Ectodermal cell (in vitro differentiated cells): ENCODE data around the gene NPAS2.

ENCODE experiments used
- H3K27ac ChIP-seq: 2 replicates; pipeline ENCODE4 v1.7.0; 2013; ENCODE audit warnings: mild to moderate bottlenecking, low read depth, low read length; ENCODE audit not compliant: insufficient read depth, poor library complexity, severe bottlenecking
- H3K27me3 ChIP-seq: 2 replicates; pipeline ENCODE4 v1.7.0; 2013; ENCODE audit warnings: mild to moderate bottlenecking, low read length; ENCODE audit not compliant: insufficient read depth, control insufficient read depth, poor library complexity, severe bottlenecking
- H3K36me3 ChIP-seq: one replicate; pipeline ENCODE4 v1.7.0; 2013; ENCODE audit warnings: low read length; ENCODE audit not compliant: control insufficient read depth, insufficient read depth
- H3K4me1 ChIP-seq: one replicate; pipeline ENCODE4 v1.7.0; 2013; ENCODE audit warnings: low read length; ENCODE audit not compliant: control insufficient read depth, insufficient read depth
- H3K4me3 ChIP-seq: 2 replicates; pipeline ENCODE4 v1.7.0; 2013; ENCODE audit warnings: low read depth, low read length, control low read depth; ENCODE audit not compliant: insufficient read depth
- H3K9me3 ChIP-seq: 2 replicates; pipeline ENCODE4 v1.7.0; 2013; ENCODE audit warnings: mild to moderate bottlenecking, low read length, moderate library complexity; ENCODE audit not compliant: control insufficient read depth
- WGBS, 2 experiments: methylation state at CpG; one replicate each; pipeline ENCODE4 v1.1.7; 2013; ENCODE audit warnings: missing lambda C conversion rate in 2 of 2; 5-methylcytosine and 5-hydroxymethylcytosine counted together

The NPAS2 gene

DNA sequence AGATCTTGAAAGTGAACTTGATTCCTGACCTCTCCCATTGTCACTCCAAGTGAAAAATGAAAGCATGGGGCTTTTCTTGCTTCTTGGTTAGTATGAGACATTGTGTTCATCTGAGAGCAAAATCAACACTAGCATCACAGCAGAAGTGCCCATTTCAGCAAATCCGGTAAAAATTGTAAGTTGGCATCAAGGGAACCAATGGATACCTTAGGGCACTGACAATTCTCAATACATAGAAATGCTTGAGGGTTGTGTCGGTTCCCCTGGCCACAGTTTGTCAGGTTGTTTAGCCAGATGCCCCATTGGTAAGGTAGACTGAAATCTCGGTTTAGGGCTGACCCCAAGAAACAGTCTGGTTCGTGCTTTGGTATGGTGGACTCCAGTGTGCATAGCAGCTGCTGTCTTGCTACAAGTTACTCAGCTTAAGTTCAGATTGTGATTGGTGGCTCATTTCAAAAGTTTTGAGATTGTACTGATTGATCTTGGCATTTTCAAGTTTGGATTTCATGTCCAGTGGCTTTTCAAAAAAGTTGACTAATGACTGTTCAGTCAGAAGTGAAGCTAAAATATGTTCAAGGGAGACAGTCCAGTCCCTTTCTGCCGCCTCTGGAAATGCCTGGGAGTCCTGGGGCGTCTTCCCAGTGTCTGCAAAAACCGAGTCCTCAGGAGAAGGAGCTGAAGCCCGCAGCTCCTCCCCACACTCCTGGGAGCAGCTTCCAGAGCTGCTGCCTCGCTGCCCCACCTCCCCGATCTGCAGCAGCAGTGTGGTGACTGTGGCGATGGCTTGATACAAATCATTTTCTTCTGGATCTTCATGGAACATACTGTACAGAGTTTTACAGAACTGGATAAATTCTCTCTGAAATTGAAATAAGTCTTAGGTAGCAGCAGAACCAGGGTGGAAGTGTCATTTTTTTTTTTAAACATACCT lies 187.7 kb downstream of the NPAS2 start:
- WGBS, 2 experiments = 92 to 93% methylated on average over 11 of the region's 11 CpGs
- Histone ChIP-seq H3K4me1 (peaks cover 8% of the 10 kb centered on the region), H3K27me3 (no peaks in the 10 kb centered on the region), H3K36me3 (peaks cover 53% of the 10 kb centered on the region), H3K4me3 (no peak overlapping the region), H3K27ac (no peak overlapping the region), H3K9me3 (no peaks in the 10 kb centered on the region)

DNA sequence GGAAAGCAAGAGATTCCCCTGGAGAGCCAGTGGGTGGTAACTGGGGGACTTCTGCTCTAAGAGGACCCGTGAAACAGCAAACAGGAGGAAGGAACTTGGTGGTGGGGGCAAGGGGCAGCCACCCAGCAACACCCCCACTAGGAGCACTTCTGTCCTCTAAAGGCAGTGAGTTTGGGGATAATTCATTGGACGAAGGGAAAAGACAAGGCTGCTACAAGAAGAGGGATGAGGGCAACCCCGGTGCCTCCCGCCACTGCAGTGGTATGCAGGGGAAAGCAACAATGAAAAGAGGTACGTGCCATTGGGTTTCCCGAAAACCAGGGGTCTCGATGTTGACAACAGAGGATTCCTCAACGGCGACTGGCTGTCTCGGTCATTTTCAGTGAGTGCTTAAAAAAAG lies 191.2 kb downstream of the NPAS2 start:
- no peak overlapping the region for H3K4me3 ChIP-seq
- H3K27ac ChIP-seq = no peak overlapping the region
- WGBS, 2 experiments = 77 to 85% methylated on average over 10 of the region's 10 CpGs
- peaks cover 2% of the 10 kb centered on the region for H3K9me3 ChIP-seq
- H3K4me1 ChIP-seq = no peaks in the 10 kb centered on the region
- H3K27me3 ChIP-seq = no peaks in the 10 kb centered on the region
- peaks cover 46% of the 10 kb centered on the region for H3K36me3 ChIP-seq

DNA sequence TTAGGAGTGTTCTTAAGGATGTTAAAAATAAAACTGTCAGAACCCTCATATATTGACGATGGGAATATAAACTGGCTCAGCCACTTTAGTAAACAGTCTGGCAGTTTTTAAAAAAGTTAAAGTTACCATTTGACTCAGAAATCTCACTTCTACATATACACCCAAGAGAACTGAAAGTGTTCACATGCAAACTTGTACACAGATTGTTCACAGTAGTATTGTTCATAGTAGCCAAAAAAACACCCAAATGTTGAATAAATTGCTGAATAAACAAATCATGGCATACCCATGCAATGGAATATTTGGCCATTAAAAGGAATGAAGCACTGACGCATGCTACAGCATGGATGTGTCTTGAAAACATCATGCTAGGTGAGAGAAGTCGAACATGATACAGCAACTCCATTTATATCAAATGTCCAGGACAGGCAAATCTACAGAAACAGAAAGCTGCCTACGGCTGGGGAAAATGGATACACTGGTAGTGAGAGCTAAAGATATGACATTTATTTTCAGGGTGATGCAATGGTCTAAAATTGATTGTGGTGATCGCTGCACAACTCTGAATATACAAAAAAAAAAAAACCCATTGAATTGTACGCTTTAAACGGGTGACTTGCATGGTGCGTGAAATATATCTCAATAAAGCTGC lies 192.2 kb downstream of the NPAS2 start:
- 89 to 94% methylated on average over 7 to 8 of the region's 8 CpGs for WGBS, 2 experiments
- no peaks in the 10 kb centered on the region for H3K4me1 ChIP-seq
- no peaks in the 10 kb centered on the region for H3K27me3 ChIP-seq
- peaks cover 36% of the 10 kb centered on the region for H3K36me3 ChIP-seq
- no peak overlapping the region for H3K27ac ChIP-seq
- H3K9me3 ChIP-seq = peaks cover 2% of the 10 kb centered on the region
- H3K4me3 ChIP-seq = no peak overlapping the region

DNA sequence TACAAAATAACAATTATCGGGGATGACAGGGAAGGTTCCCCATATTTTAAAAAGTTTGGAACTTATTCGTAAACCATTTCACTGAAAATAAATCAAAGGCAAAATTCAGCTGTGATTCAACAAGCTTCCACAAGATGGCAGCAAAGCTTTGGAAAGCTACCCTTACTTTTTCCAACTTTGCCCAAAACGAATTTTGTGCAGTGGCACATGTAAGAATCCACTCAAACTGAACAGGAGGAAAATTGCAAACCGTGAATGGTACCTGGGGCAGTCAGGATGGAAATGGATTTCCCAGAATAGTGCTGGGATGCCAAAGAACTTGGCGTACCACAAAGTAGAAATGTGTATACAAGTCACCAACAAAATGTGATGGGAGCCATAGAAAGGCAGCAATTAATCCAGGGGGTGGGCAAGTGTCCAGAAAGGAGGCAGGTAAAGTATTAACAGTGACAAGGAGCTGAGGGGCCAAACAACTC lies 192.8 kb downstream of the NPAS2 start:
- no peak overlapping the region for H3K27ac ChIP-seq
- no peak overlapping the region for H3K4me3 ChIP-seq
- H3K27me3 ChIP-seq = no peaks in the 10 kb centered on the region
- H3K36me3 ChIP-seq = peaks cover 35% of the 10 kb centered on the region
- no peaks in the 10 kb centered on the region for H3K4me1 ChIP-seq
- WGBS, 2 experiments = 83 to 86% methylated on average over 5 of the region's 5 CpGs
- peaks cover 2% of the 10 kb centered on the region for H3K9me3 ChIP-seq

DNA sequence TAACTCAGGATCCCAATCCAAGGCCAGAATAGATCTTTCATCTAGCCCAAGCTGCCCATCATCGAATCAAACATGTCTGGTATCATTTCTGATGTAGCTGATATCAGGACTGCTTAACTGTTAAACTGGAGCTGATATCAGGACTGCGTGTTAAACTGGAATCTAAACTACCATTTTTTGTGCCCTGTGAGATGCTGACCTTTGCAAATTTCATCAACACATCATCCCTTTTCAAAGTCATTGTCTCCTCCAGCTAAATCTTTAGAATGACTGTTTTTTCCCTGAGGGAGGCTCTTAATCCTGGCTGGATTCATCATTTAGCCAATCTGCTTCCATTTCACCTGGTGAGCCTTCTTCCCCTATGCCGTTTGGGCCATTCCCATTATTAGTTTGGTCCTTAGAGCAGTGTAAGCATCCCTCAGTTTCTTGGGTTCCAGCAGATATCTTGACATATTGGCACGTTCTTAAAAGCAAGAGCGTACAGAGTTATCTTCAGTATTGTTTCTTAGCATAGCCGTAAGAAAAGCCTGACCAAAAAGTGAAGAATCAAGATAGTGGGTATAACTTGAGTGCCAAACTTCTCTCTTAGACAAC lies 194.4 kb downstream of the NPAS2 start:
- Histone ChIP-seq H3K9me3 (peaks cover 2% of the 10 kb centered on the region), H3K36me3 (peaks cover 29% of the 10 kb centered on the region), H3K27me3 (no peaks in the 10 kb centered on the region), H3K4me1 (no peaks in the 10 kb centered on the region), H3K27ac (no peak overlapping the region), H3K4me3 (no peak overlapping the region)
- 97% methylated on average over 6 of the region's 6 CpGs for WGBS, 2 experiments

DNA sequence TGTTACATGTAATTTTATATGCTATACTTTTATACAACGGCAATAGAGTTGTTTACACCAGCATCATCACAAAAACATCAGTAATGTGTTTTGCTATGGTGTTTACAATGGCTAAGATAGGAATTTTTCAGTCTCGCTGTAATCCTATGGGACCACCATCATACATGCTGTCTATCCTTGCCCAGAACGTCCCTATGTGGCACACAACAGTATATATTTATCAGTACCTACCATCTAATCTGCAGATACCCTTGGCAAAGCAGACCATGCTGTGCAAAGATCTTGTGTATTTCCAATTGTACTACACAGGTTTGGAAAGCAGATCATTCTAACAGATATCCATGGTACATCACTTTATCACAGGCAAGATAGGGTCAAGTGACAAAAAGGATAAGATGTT lies 197.4 kb downstream of the NPAS2 start:
- H3K4me1 ChIP-seq = no peaks in the 10 kb centered on the region
- peaks cover 31% of the 10 kb centered on the region for H3K36me3 ChIP-seq
- no peak overlapping the region for H3K4me3 ChIP-seq
- peaks cover 2% of the 10 kb centered on the region for H3K9me3 ChIP-seq
- no peaks in the 10 kb centered on the region for H3K27me3 ChIP-seq
- WGBS, 2 experiments = 92 to 100% methylated on average over 2 of the region's 3 CpGs
- no peak overlapping the region for H3K27ac ChIP-seq

DNA sequence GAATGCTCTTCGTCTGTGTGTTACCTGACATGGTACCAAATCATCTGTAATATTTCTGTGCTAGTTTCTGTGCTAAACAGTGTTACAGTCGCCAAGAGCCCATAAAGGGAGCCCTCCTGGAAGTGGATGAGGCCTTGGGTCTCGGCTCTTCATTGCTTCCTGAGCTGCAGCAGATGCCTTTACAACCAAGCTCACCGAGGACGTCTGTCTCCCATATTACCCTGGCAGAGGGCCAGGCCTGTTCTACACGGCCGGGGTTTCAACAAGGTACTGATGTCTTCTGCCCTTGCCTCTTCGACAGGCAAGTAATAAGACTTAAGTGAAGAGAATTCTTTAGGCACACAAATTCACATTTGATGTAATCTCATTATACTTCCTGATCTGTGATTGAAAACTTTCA lies 199.0 kb downstream of the NPAS2 start:
- Histone ChIP-seq H3K9me3 (no peaks in the 10 kb centered on the region), H3K27me3 (no peaks in the 10 kb centered on the region), H3K4me3 (no peak overlapping the region), H3K27ac (no peak overlapping the region), H3K4me1 (no peaks in the 10 kb centered on the region), H3K36me3 (peaks cover 28% of the 10 kb centered on the region)
- WGBS, 2 experiments = 94 to 97% methylated on average over 8 of the region's 8 CpGs

DNA sequence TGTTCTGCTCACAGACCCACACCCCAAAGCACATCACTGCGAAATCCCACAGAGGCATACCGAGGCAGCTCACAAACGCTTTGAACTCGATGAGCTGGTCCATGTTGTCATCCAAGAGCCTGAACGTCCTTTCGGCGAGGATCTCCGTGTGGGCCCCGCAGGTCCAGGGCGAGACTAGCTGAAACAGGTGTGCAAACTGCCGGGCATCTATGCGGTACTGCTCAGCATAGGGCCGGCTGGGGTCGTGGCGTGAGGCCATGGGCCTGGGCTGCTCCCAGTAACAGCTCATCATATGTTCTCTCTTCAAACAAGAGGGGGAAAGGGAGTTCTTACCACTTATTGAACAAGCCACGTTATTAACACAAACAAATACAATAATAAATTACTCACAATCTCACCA lies 202.3 kb downstream of the NPAS2 start:
- H3K27me3 ChIP-seq = no peaks in the 10 kb centered on the region
- H3K27ac ChIP-seq = no peak overlapping the region
- H3K4me3 ChIP-seq = no peak overlapping the region
- WGBS, 2 experiments = 93 to 95% methylated on average over 16 of the region's 16 CpGs
- H3K36me3 ChIP-seq = peaks cover 17% of the 10 kb centered on the region
- no peaks in the 10 kb centered on the region for H3K9me3 ChIP-seq
- H3K4me1 ChIP-seq = no peaks in the 10 kb centered on the region

DNA sequence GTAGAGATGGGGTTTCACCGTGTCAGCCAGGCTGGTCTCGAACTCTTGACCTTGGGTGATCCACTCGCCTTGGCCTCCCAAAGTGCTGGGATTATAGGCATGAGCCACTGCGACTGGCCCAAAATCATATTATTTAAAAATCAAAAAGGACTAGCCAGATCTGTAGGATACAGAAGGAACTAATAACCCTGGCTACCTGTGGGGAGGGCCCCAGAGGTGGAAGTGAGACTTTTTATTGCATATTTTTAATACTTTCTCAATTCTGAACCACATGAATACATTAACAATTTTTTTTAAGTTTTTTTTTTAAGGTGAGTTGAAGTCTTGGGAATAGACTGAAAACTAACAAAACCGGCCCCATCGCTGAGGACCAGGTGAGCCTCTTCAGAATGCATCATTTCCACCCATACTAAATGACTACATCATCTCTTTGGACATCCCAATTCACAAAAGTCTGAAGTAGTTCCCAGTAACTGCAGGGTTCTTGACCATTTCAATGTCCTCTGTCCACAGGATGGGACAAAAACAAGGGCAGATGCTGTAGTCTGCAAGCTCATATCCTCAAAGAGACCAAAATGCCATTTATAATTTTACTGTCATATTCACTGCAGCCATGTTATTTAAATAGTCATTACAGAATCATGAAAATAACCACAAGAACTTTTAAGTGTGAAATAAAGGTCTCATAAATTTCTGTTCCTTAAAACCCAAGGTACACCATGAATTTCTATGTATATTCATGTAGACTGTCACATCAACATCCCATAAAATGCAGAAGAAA lies 203.6 kb downstream of the NPAS2 start:
- no peak overlapping the region for H3K4me3 ChIP-seq
- H3K27me3 ChIP-seq = no peaks in the 10 kb centered on the region
- 91 to 93% methylated on average over 6 of the region's 6 CpGs for WGBS, 2 experiments
- H3K4me1 ChIP-seq = no peaks in the 10 kb centered on the region
- H3K36me3 ChIP-seq = peaks cover 11% of the 10 kb centered on the region
- no peaks in the 10 kb centered on the region for H3K9me3 ChIP-seq
- H3K27ac ChIP-seq = no peak overlapping the region
